Measurements from ENCODE around the gene LARP4B. TPM values are rescaled to one million over a fixed set of nuclear protein-coding genes. Genes with fewer than 3 reads are reported as not detected.
"Not testable (repeated sequence)": the region's sequence is repeated elsewhere in the genome, so short reads cannot be mapped to it uniquely, and the experiment has no call there.

The LARP4B gene
- total and polyA plus RNA-seq, 8 donors: 11.8 to 269 (median 54.3) TPM

DNA sequence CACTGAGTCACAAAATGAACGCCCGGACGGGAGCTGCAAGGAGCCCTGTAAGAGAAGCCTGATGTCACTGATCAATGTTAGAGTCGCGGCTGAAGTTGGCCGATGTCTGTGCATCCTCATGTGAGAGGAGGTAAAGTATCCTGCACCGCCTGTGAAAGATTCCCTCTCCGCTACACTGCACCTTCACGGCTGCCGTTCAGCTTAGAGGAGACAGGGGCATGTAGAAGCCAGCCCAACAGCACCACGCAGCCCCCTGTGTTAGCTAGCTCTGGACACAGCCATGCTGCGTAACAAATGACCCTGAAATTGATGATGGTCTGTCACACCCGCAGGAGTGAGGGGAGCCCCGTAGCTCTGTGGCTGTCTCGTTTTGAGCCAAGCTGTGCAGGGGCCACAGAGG lies 160.5 kb downstream of the LARP4B start:
- peak in 1 of 2 donors; percentile 25 for DNase-seq
- Histone ChIP-seq H3K4me1 (no peaks in the 10 kb centered on the region), H3K27me3 (no peaks in the 10 kb centered on the region), H3K27ac (no peak overlapping the region), H3K36me3 (no peaks in the 10 kb centered on the region), H3K4me3 (no peak overlapping the region), H3K9me3 (peaks cover 0 to 21% (median 13%) of the 10 kb centered on the region in 4 donors)
- intact Hi-C loops (cut with DNase I; ENCODE audit: low total_unique reads): no loop called here
- 91 to 94% (median 93%) methylated on average over 15 of the region's 15 CpGs for WGBS, 5 donors
- no peak for TF ChIP-seq CTCF (IDR thresholded peaks at IDR 0.05)
- no peak for TF ChIP-seq POLR2A (IDR thresholded peaks at IDR 0.05)
- no peak for TF ChIP-seq EP300 (IDR thresholded peaks at IDR 0.05)
- no peak for TF ChIP-seq POLR2AphosphoS5 (IDR thresholded peaks at IDR 0.05)

DNA sequence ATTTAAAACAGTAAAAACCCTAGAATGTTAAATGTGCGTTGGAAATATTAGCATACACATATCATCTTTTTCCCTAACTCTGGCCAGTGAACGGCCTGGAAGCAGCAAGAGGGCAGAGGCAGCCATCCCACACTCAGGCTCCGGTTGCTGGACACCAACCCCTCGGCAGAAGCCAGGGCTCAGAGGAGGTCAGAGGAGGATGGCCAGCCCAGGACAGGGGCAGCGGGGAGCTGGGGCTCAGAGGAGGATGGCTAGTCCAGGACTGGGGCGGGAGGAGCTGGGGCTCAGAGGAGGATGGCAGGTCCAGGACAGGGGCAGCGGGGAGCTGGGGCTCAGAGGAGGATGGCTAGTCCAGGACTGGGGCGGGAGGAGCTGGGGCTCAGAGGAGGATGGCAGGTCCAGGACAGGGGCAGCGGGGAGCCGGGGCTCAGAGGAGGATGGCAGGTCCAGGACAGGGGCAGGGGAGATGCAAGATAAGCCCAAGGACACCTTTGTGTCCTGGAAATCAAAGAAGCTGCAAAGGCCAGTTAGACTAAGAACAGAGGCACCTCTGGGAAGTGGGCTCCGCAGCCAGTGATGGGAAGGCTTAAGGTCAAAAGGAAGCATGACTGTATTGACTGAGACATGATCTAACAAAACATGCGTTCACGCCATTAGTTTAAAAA lies 161.3 kb downstream of the LARP4B start:
- H3K36me3 ChIP-seq; H3K27me3 ChIP-seq; H3K4me3 ChIP-seq; H3K27ac ChIP-seq; H3K4me1 ChIP-seq; intact Hi-C loops (cut with DNase I; ENCODE audit: low total_unique reads); DNase-seq: not testable (repeated sequence)
- H3K9me3 ChIP-seq: peaks cover 0 to 21% (median 13%) of the 10 kb centered on the region in 4 donors
- WGBS, 5 donors: 91 to 94% (median 93%) methylated on average over 12 to 13 of the region's 13 CpGs

DNA sequence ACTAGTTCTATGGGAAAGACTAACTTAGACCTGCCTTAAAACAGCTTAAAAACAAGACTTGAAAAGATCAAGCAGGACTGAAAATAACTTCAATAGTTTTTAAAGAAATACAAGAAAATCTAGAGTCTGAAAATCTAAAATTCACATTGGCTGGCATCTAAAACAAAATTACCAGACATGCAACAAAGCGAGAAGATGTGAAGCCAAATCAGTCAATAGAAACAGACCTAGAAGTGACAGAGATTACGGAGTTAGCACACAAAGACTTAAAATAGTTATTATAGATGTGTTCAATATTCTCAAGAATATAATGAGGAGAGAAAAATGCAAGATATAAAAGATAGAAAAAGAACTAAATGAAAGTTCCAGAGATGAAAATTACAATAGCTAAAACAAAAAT lies 163.7 kb downstream of the LARP4B start:
- DNase-seq: no peak
- 91 to 97% (median 96%) methylated on average over 2 of the region's 2 CpGs for WGBS, 5 donors
- Histone ChIP-seq H3K4me1 (no peaks in the 10 kb centered on the region), H3K9me3 (peaks cover 0 to 25% (median 13%) of the 10 kb centered on the region in 4 donors), H3K27me3 (no peaks in the 10 kb centered on the region), H3K27ac (no peak overlapping the region), H3K4me3 (no peak overlapping the region), H3K36me3 (no peaks in the 10 kb centered on the region)
- intact Hi-C loops (cut with DNase I; ENCODE audit: low total_unique reads): no loop called here
- TF ChIP-seq POLR2A (IDR thresholded peaks at IDR 0.05): no peak
- TF ChIP-seq EP300 (IDR thresholded peaks at IDR 0.05): no peak
- TF ChIP-seq CTCF (IDR thresholded peaks at IDR 0.05): no peak
- no peak for TF ChIP-seq POLR2AphosphoS5 (IDR thresholded peaks at IDR 0.05)

DNA sequence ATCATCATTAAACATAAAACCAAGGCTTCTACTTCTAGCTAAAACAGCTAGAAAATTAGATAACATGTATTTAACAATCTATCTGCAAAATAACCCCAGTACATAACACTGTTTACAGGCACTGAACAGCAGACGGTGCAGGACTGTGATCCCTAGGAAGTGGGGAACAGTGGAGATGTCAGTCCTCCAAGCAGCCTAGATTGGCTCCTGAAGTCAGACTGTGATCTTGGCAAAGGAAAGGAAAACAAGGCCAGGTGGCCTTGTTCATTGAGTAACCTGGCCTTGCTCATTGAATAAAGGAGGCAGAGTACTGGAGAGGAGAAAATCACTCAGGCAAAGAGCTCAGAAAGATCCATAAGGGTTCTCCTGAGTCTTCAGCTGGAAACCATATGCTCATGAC lies 164.3 kb downstream of the LARP4B start:
- H3K36me3 ChIP-seq: no peaks in the 10 kb centered on the region
- H3K4me1 ChIP-seq: no peaks in the 10 kb centered on the region
- peaks cover 0 to 26% (median 15%) of the 10 kb centered on the region in 4 donors for H3K9me3 ChIP-seq
- no peak for TF ChIP-seq CTCF (IDR thresholded peaks at IDR 0.05)
- TF ChIP-seq EP300 (IDR thresholded peaks at IDR 0.05): no peak
- no peak for TF ChIP-seq POLR2A (IDR thresholded peaks at IDR 0.05)
- no peak for TF ChIP-seq POLR2AphosphoS5 (IDR thresholded peaks at IDR 0.05)
- intact Hi-C loops (cut with DNase I; ENCODE audit: low total_unique reads): no loop called here
- DNase-seq: no peak
- no peaks in the 10 kb centered on the region for H3K27me3 ChIP-seq
- H3K4me3 ChIP-seq: no peak overlapping the region
- 82 to 96% (median 83%) methylated on average over 1 of the region's 1 CpG for WGBS, 5 donors
- no peak overlapping the region for H3K27ac ChIP-seq

DNA sequence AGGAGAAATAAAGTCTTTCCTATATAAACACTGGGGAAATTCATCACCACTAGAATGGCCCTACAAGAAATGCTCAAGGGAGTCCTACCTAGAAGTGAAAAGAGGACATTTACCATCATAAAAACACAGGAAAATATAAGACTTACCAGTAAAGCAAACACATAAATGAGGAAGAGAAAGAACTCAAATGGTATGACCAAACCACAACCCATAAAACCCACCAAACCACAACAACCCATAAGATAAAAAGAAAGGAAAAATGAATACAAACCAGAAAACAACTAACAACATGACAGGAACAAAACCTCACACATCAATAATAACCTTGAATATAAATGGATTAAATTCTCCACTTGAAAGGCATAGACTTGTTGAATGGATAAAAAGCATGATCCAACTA lies 170.1 kb downstream of the LARP4B start:
- no peak for DNase-seq
- Histone ChIP-seq H3K4me1 (no peaks in the 10 kb centered on the region), H3K36me3 (no peaks in the 10 kb centered on the region), H3K9me3 (peaks cover 0 to 30% (median 14%) of the 10 kb centered on the region in 4 donors), H3K27me3 (no peaks in the 10 kb centered on the region), H3K27ac (no peak overlapping the region), H3K4me3 (no peak overlapping the region)
- intact Hi-C loops (cut with DNase I; ENCODE audit: low total_unique reads): no loop called here
- no peak for TF ChIP-seq EP300 (IDR thresholded peaks at IDR 0.05)
- no peak for TF ChIP-seq POLR2AphosphoS5 (IDR thresholded peaks at IDR 0.05)
- no peak for TF ChIP-seq CTCF (IDR thresholded peaks at IDR 0.05)
- TF ChIP-seq POLR2A (IDR thresholded peaks at IDR 0.05): no peak

All from stomach (tissue), 9 donors.